Globus pallidus (tissue), 1 donor: ENCODE measurements around the gene COPS7B.

Experiments
- DNase-seq: peaks from one replicate; pipeline ENCODE4 v3.0.0-alpha.2; 2015; ENCODE audit warnings: low spot score

Gene COPS7B

GRCh38 chr2:231785822-231786176 is 446 bp upstream of the COPS7B start:
- DNase-seq: no peak

- no peak for DNase-seq
These were observed 660 bp downstream of the COPS7B start for GRCh38 chr2:231786917-231787292.

- no peak for DNase-seq
These were observed 4.9 kb downstream of the COPS7B start for GRCh38 chr2:231791107-231791506.

- DNase-seq: no peak
These were observed 8.1 kb downstream of the COPS7B start for GRCh38 chr2:231794383-231794782.

GRCh38 chr2:231795525-231796327 is 9.5 kb downstream of the COPS7B start:
- DNase-seq: no peak

- no peak for DNase-seq
These were observed 14.3 kb downstream of the COPS7B start for GRCh38 chr2:231800493-231801091.

GRCh38 chr2:231803501-231804138 is 17.4 kb downstream of the COPS7B start:
- DNase-seq: no peak

- no peak for DNase-seq
These were observed 20.8 kb downstream of the COPS7B start for GRCh38 chr2:231807020-231807419.

GRCh38 chr2:231810905-231811304 is 24.7 kb downstream of the COPS7B start:
- no peak for DNase-seq

GRCh38 chr2:231816327-231817026 is 30.2 kb downstream of the COPS7B start:
- DNase-seq: no peak

- DNase-seq: no peak
These were observed 33.3 kb downstream of the COPS7B start for GRCh38 chr2:231819447-231820042.

- no peak for DNase-seq
These were observed 34.6 kb downstream of the COPS7B start for GRCh38 chr2:231820786-231821303.

- no peak for DNase-seq
These were observed 35.7 kb downstream of the COPS7B start for GRCh38 chr2:231821908-231822307.

- DNase-seq: no peak
These were observed 66.9 kb downstream of the COPS7B start for GRCh38 chr2:231853105-231853504.

- DNase-seq: no peak
These were observed 68.4 kb downstream of the COPS7B start for GRCh38 chr2:231854616-231855125.

GRCh38 chr2:231856959-231857358 is 70.7 kb downstream of the COPS7B start:
- DNase-seq: no peak
